ENCODE measurements around the gene LYRM7.

LYRM7 gene

DNA sequence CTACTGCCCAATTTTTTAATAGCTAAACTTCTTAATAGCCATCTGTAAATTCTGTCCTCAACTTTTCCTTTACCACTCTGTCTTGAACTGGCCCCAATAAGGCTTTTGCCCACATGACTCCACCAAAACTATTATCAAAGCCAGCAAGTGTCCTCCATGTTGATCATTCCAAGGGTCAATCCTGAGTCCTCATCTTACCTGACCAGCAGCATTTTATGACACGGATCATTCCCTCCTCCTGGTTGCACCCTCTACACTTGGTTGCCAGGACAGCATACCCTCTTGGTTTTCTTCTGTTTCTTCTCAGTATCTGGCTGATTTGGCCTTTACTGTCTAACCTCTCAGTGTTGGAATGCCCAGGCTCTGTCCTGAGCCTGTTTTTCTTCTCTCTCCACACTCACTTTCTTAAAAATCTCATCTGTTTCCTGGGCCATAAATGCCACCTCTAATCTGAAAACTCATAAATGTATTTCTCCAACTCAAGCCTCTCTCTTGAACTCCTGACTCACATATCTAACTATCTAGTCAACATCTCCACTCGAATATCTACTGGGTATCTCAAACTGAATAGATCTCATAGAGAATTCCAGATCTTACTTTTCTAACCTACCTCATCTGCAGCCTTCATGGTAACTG is 53.1 kb downstream of the LYRM7 start:
- Mint-ChIP-seq H3K27me3 (ENCODE audit: low read depth, poor library complexity) (no peaks in the 10 kb centered on the region), H3K27ac (no peak overlapping the region)

DNA sequence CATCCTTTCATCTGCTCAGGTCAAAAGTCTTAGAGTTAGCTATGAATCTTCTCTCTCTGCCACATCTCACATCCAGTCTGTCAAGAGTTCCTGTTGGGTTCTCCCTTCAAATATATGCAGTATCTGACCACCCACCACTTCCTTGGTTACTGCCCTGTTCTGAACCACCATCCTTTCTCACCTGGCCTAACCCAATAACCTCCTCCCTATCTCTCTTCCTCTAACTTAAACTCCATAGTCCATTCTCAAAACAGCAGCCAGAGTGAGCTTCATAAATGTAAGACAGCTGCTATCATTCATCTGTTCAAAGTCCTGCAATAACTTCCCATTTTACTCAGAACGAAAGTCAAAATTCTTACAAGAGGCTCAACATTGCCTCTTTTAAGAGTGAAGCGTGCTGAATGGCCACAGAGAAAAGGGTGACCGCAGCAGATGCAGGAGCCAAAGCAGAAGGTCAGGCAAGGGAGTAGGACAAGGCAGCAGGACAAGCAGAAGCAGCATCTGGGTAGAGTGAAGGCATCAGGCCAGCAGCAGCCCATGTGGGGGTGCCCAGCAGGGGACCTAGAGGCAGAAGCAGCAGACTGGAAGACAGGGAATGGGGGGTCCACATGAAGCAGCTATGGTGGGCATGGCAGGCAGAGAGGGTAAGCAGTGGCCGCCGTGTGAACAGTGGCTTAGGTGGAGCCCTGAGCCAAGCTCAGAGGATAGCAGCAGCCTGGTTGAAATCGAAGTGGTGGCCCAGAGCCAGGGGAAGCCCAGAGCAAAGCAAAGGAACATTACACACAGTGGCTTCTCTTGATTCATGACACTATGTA is 53.9 kb downstream of the LYRM7 start:
- no peak for DNase-seq
- Mint-ChIP-seq H3K4me1 (no peaks in the 10 kb centered on the region), H3K4me3 (no peak overlapping the region), H3K36me3 (ENCODE audit: low read depth) (no peaks in the 10 kb centered on the region), H3K27ac (no peak overlapping the region), H3K9me3 (no peaks in the 10 kb centered on the region), H3K27me3 (ENCODE audit: low read depth, poor library complexity) (no peaks in the 10 kb centered on the region)
- TF ChIP-seq, protein P1, sequence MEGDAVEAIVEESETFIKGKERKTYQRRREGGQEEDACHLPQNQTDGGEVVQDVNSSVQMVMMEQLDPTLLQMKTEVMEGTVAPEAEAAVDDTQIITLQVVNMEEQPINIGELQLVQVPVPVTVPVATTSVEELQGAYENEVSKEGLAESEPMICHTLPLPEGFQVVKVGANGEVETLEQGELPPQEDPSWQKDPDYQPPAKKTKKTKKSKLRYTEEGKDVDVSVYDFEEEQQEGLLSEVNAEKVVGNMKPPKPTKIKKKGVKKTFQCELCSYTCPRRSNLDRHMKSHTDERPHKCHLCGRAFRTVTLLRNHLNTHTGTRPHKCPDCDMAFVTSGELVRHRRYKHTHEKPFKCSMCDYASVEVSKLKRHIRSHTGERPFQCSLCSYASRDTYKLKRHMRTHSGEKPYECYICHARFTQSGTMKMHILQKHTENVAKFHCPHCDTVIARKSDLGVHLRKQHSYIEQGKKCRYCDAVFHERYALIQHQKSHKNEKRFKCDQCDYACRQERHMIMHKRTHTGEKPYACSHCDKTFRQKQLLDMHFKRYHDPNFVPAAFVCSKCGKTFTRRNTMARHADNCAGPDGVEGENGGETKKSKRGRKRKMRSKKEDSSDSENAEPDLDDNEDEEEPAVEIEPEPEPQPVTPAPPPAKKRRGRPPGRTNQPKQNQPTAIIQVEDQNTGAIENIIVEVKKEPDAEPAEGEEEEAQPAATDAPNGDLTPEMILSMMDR (IDR thresholded peaks at IDR 0.05) = no peak

More for the DNA sequence above, 53.1 kb downstream of the LYRM7 start:
- no peak overlapping the region for H3K4me3 Mint-ChIP-seq
- H3K4me1 Mint-ChIP-seq = no peaks in the 10 kb centered on the region
- no peaks in the 10 kb centered on the region for H3K36me3 Mint-ChIP-seq (ENCODE audit: low read depth)
- H3K9me3 Mint-ChIP-seq = no peaks in the 10 kb centered on the region
- DNase-seq = no peak
- TF ChIP-seq, protein P1 (IDR thresholded peaks at IDR 0.05) = no peak

DNA sequence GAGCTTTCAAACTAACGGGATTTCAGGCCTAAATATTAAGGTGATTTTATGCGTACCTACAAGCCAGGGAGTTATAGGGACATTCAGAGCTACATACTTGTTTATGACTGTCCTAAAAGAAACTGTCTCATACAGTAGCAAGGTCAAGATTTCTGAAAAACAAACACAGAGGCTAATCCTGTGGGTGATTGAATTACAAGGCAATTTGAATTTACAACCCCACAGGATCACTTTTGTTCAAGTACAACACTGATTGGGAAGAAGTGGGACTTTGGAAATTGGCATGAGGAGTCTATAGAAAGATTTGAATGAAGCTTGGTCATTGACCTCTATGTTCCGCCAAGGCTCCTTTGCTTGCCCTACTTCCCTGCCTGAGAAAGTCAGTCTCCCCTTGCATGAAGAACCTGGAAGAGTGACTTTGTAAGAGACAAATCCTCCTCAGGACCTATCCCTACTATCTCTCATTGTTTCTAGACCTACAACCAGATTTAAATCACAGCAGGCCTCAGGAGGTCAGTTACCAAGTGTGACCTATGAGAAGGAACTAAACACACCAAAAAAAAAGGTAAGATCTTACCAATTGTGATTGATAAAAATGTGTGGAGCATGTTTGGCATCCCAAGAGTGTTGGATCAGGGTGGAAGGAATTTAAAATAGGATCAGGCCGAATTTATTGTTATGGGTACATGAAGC is 54.7 kb downstream of the LYRM7 start:
- Mint-ChIP-seq H3K9me3 (no peaks in the 10 kb centered on the region), H3K4me3 (no peak overlapping the region), H3K27me3 (ENCODE audit: low read depth, poor library complexity) (no peaks in the 10 kb centered on the region), H3K4me1 (no peaks in the 10 kb centered on the region), H3K27ac (no peak overlapping the region), H3K36me3 (ENCODE audit: low read depth) (no peaks in the 10 kb centered on the region)
- no peak for DNase-seq
- TF ChIP-seq, protein P1 (IDR thresholded peaks at IDR 0.05) = no peak

DNA sequence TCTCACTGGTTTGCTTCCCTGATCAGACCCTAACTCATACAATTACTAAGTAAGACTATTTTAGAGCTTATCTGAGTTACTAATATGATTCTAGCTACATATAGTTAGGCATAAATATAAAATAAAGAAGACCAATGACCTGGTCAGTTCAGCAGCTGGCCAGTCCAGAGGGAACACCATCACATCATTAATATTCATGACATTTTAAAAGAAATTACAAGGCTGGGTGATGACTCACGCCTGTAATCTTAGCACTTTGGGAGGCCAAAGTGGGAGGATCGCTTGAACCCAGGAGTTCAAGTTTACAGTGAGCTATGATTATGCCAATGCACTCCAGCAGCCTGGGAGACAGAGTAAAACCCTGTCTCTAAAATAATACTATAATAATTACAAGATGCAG is 56.2 kb downstream of the LYRM7 start:
- H3K4me3 Mint-ChIP-seq = no peak overlapping the region
- DNase-seq = no peak
- no peaks in the 10 kb centered on the region for H3K36me3 Mint-ChIP-seq (ENCODE audit: low read depth)
- no peaks in the 10 kb centered on the region for H3K4me1 Mint-ChIP-seq
- no peaks in the 10 kb centered on the region for H3K9me3 Mint-ChIP-seq
- H3K27me3 Mint-ChIP-seq (ENCODE audit: low read depth, poor library complexity) = no peaks in the 10 kb centered on the region
- TF ChIP-seq, protein P1 (IDR thresholded peaks at IDR 0.05) = no peak
- no peak overlapping the region for H3K27ac Mint-ChIP-seq

DNA sequence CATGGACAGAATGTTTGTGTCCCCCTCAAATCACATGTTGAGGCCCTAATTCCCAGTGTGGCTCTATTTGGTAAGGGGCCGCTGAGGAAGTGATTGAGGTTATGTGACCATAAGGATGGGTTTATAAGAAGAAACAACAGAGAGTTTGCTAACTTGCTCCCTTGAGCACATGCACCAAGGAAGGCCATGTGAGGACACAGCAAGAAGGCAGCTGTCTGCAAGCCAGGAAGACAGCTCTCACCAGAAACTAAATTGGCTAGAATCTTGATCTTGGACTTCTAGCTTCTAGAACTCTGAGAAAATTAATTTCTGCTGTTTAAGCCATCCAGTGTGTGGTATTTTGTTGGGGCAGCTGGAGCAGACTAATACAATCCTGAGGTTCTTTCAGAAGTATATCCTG is 57.9 kb downstream of the LYRM7 start:
- TF ChIP-seq, protein P1 (IDR thresholded peaks at IDR 0.05) = no peak
- no peak for DNase-seq
- no peaks in the 10 kb centered on the region for H3K4me1 Mint-ChIP-seq
- no peak overlapping the region for H3K4me3 Mint-ChIP-seq
- H3K9me3 Mint-ChIP-seq = no peaks in the 10 kb centered on the region
- no peaks in the 10 kb centered on the region for H3K36me3 Mint-ChIP-seq (ENCODE audit: low read depth)
- no peaks in the 10 kb centered on the region for H3K27me3 Mint-ChIP-seq (ENCODE audit: low read depth, poor library complexity)
- no peak overlapping the region for H3K27ac Mint-ChIP-seq

Data from nephron progenitor cell (in vitro differentiated cells).